ENCODE results near the gene C11orf98.
A peak's percentile ranks its signal among the peaks of the same experiment; 100 is the strongest.

C11orf98 gene

GRCh38 chr11:62665075-62665598, at the start of gene C11orf98, which contains the start of gene CSKMT:
TSS of gene C11orf98 (minus strand) at chr11:62665210. CDS start at chr11:62665169, 41 bp downstream.
TSS of gene CSKMT (plus strand) at chr11:62665312. CDS start at chr11:62665880, 568 bp downstream.
- peak; percentile 97 for DNase-seq (ENCODE audit: low read depth)
- Histone ChIP-seq H3K4me3 (ENCODE audit: low read length) (peak within 1 kb of the TSS; percentile 98), H3K9ac (ENCODE audit: low read length) (peak within 1 kb of the TSS; percentile 94), H3K9me3 (ENCODE audit: control insufficient read depth, low read length) (no peaks in the 10 kb centered on the region), H3K4me1 (ENCODE audit: control insufficient read depth, insufficient read depth, low read length) (peaks cover 24% of the 10 kb centered on the region), H3K36me3 (ENCODE audit: control insufficient read depth, insufficient read depth, low read length, severe bottlenecking) (peaks cover 42% of the 10 kb centered on the region), H3K27me3 (replicated peaks; ENCODE audit: control insufficient read depth, insufficient read depth, low read length) (no peaks in the 10 kb centered on the region)

DNA sequence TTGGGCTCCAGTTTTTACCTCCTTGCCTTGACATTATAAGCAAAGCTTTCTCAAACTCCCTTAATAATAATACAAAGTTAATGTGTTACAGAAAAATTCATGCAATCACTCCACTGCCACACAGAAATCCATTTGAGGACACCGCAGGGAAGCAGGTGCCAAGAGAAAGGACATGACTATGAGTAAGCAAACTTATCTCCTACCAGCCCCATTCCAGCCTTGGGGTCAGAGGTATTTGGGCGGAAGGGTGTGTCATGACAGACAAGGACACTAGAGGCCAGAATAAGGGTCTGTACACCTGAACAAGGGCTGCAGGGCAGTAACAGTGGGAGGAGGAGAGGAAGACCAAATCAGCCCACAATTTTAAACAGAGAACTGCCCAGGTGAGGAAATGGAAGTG, 48.3 kb upstream of the C11orf98 start:
- Histone ChIP-seq H3K4me1 (ENCODE audit: control insufficient read depth, insufficient read depth, low read length) (peaks cover 47% of the 10 kb centered on the region), H3K4me3 (ENCODE audit: low read length) (no peak overlapping the region), H3K36me3 (ENCODE audit: control insufficient read depth, insufficient read depth, low read length, severe bottlenecking) (peaks cover 77% of the 10 kb centered on the region), H3K9me3 (ENCODE audit: control insufficient read depth, low read length) (no peaks in the 10 kb centered on the region), H3K9ac (ENCODE audit: low read length) (peak overlapping the region; percentile 14), H3K27me3 (replicated peaks; ENCODE audit: control insufficient read depth, insufficient read depth, low read length) (no peaks in the 10 kb centered on the region)
- DNase-seq (ENCODE audit: low read depth) = no peak

GRCh38 chr11:62712861-62713260, 47.9 kb upstream of the C11orf98 start:
- Histone ChIP-seq H3K27me3 (replicated peaks; ENCODE audit: control insufficient read depth, insufficient read depth, low read length) (no peaks in the 10 kb centered on the region), H3K4me1 (ENCODE audit: control insufficient read depth, insufficient read depth, low read length) (peaks cover 47% of the 10 kb centered on the region), H3K4me3 (ENCODE audit: low read length) (no peak overlapping the region), H3K9me3 (ENCODE audit: control insufficient read depth, low read length) (no peaks in the 10 kb centered on the region), H3K36me3 (ENCODE audit: control insufficient read depth, insufficient read depth, low read length, severe bottlenecking) (peaks cover 72% of the 10 kb centered on the region), H3K9ac (ENCODE audit: low read length) (peak overlapping the region; percentile 14)
- DNase-seq (ENCODE audit: low read depth) = no peak

GRCh38 chr11:62712276-62712812, 47.3 kb upstream of the C11orf98 start:
- peak overlapping the region; percentile 14 for H3K9ac ChIP-seq (ENCODE audit: low read length)
- H3K4me3 ChIP-seq (ENCODE audit: low read length) = no peak overlapping the region
- no peaks in the 10 kb centered on the region for H3K9me3 ChIP-seq (ENCODE audit: control insufficient read depth, low read length)
- DNase-seq (ENCODE audit: low read depth) = no peak
- peaks cover 47% of the 10 kb centered on the region for H3K4me1 ChIP-seq (ENCODE audit: control insufficient read depth, insufficient read depth, low read length)
- H3K36me3 ChIP-seq (ENCODE audit: control insufficient read depth, insufficient read depth, low read length, severe bottlenecking) = peaks cover 67% of the 10 kb centered on the region
- no peaks in the 10 kb centered on the region for H3K27me3 ChIP-seq (replicated peaks; ENCODE audit: control insufficient read depth, insufficient read depth, low read length)

DNA sequence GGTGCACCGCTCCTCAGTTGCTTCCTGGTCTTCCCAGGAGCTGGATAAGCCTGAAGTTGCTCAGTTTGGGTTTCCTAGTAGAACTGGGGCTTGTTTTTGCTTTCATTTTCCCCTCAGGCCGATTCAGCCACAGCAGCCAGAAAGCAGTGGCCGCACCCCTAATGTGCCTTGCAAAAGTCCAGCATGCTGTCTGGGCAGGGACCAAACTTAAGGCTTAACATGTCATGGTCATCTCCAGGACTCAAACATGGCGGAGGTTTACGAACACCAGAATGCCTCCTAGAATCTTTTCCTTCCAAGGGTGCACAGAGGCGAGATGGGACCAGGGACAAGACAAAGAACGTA, 45.0 kb upstream of the C11orf98 start:
- Histone ChIP-seq H3K36me3 (ENCODE audit: control insufficient read depth, insufficient read depth, low read length, severe bottlenecking) (peaks cover 46% of the 10 kb centered on the region), H3K27me3 (replicated peaks; ENCODE audit: control insufficient read depth, insufficient read depth, low read length) (no peaks in the 10 kb centered on the region), H3K4me3 (ENCODE audit: low read length) (peak overlapping the region; percentile 79), H3K9me3 (ENCODE audit: control insufficient read depth, low read length) (no peaks in the 10 kb centered on the region), H3K4me1 (ENCODE audit: control insufficient read depth, insufficient read depth, low read length) (peaks cover 58% of the 10 kb centered on the region), H3K9ac (ENCODE audit: low read length) (peak overlapping the region; percentile 98)
- peak; percentile 39 for DNase-seq (ENCODE audit: low read depth)

- DNase-seq (ENCODE audit: low read depth) = peak; percentile 96
- Histone ChIP-seq H3K4me3 (ENCODE audit: low read length) (peak overlapping the region; percentile 79), H3K36me3 (ENCODE audit: control insufficient read depth, insufficient read depth, low read length, severe bottlenecking) (peaks cover 44% of the 10 kb centered on the region), H3K4me1 (ENCODE audit: control insufficient read depth, insufficient read depth, low read length) (peaks cover 58% of the 10 kb centered on the region), H3K9ac (ENCODE audit: low read length) (peak overlapping the region; percentile 98), H3K9me3 (ENCODE audit: control insufficient read depth, low read length) (no peaks in the 10 kb centered on the region), H3K27me3 (replicated peaks; ENCODE audit: control insufficient read depth, insufficient read depth, low read length) (no peaks in the 10 kb centered on the region)
Measured at GRCh38 chr11:62709247-62710000, 44.4 kb upstream of the C11orf98 start.

DNA sequence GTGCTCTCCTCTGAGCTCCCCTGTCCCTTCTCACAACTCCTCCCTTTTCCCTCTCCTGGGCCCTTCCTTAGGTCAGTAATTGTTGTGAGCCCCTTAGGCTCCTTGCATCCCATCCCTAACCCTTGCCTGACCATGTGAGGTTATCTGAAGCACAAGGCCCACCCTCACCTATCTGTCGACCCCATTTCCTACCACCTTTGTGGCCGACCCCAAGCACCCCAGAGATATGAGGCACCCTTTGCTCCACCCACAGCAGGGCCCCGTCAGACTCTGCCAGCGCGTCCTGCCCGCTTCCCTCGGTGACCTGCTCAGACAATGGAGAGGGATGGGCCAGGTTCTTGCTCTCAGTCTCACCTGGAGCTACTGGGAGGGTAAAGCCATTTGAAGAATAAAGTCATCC, 43.8 kb upstream of the C11orf98 start:
- H3K9ac ChIP-seq (ENCODE audit: low read length) = peak overlapping the region; percentile 98
- no peaks in the 10 kb centered on the region for H3K27me3 ChIP-seq (replicated peaks; ENCODE audit: control insufficient read depth, insufficient read depth, low read length)
- peaks cover 40% of the 10 kb centered on the region for H3K36me3 ChIP-seq (ENCODE audit: control insufficient read depth, insufficient read depth, low read length, severe bottlenecking)
- DNase-seq (ENCODE audit: low read depth) = no peak
- H3K4me3 ChIP-seq (ENCODE audit: low read length) = peak overlapping the region; percentile 79
- no peaks in the 10 kb centered on the region for H3K9me3 ChIP-seq (ENCODE audit: control insufficient read depth, low read length)
- peaks cover 53% of the 10 kb centered on the region for H3K4me1 ChIP-seq (ENCODE audit: control insufficient read depth, insufficient read depth, low read length)

- Histone ChIP-seq H3K9me3 (ENCODE audit: control insufficient read depth, low read length) (no peaks in the 10 kb centered on the region), H3K4me3 (ENCODE audit: low read length) (peak overlapping the region; percentile 79), H3K36me3 (ENCODE audit: control insufficient read depth, insufficient read depth, low read length, severe bottlenecking) (peaks cover 38% of the 10 kb centered on the region), H3K27me3 (replicated peaks; ENCODE audit: control insufficient read depth, insufficient read depth, low read length) (no peaks in the 10 kb centered on the region), H3K9ac (ENCODE audit: low read length) (peak overlapping the region; percentile 98), H3K4me1 (ENCODE audit: control insufficient read depth, insufficient read depth, low read length) (peaks cover 49% of the 10 kb centered on the region)
- DNase-seq (ENCODE audit: low read depth) = no peak
Measured at GRCh38 chr11:62708392-62708791, 43.4 kb upstream of the C11orf98 start.

DNA sequence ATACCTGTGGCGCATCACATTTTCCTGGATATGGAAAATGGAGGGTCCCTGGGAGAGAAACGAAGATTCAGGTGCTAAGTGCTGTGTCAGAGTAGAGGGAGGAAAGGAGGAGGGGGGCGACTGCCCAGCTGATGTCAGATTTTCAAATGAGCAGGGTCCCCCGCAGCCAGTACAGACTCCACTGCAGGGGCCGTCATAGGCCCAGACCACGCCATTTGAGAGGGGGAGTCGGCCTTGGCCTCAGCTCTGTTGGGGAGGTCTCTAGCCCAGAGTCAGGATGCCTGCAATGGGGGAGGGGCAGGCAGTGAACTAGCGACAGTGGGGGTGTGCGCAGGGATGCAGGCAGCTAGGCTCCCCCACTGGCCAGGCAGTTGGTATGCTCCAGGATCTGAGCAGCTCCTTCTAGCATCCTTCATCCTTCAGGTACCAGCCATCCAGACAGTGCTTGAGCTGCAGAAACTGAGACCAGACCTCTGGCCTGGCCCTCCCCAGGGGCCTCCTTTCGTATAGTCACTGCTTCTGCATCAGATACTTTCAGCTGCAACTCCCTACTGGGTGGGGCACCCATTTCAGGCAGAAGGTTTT, 42.4 kb upstream of the C11orf98 start, which contains the start of the genes BSCL2 and GNG3:
TSS of gene BSCL2 (minus strand) at position 148 of the 585 bp plus-strand sequence. CDS start 229 bp downstream, outside the sequence.
TSS of gene GNG3 (plus strand) at position 400 of the 585 bp plus-strand sequence. CDS start 620 bp downstream, outside the sequence.
- Histone ChIP-seq H3K9me3 (ENCODE audit: control insufficient read depth, low read length) (no peaks in the 10 kb centered on the region), H3K27me3 (replicated peaks; ENCODE audit: control insufficient read depth, insufficient read depth, low read length) (no peaks in the 10 kb centered on the region), H3K4me3 (ENCODE audit: low read length) (peak within 1 kb of the TSS; percentile 84), H3K9ac (ENCODE audit: low read length) (peak within 1 kb of the TSS; percentile 98), H3K36me3 (ENCODE audit: control insufficient read depth, insufficient read depth, low read length, severe bottlenecking) (peaks cover 29% of the 10 kb centered on the region), H3K4me1 (ENCODE audit: control insufficient read depth, insufficient read depth, low read length) (peaks cover 42% of the 10 kb centered on the region)
- DNase-seq (ENCODE audit: low read depth) = no peak

- H3K27me3 ChIP-seq (replicated peaks; ENCODE audit: control insufficient read depth, insufficient read depth, low read length) = no peaks in the 10 kb centered on the region
Measured at GRCh38 chr11:62706850-62707247, 41.8 kb upstream of the C11orf98 start.

More at GRCh38 chr11:62706850-62707247, 41.8 kb upstream of the C11orf98 start:
- peak overlapping the region; percentile 84 for H3K4me3 ChIP-seq (ENCODE audit: low read length)
- H3K9me3 ChIP-seq (ENCODE audit: control insufficient read depth, low read length) = no peaks in the 10 kb centered on the region
- H3K36me3 ChIP-seq (ENCODE audit: control insufficient read depth, insufficient read depth, low read length, severe bottlenecking) = peaks cover 28% of the 10 kb centered on the region
- no peak for DNase-seq (ENCODE audit: low read depth)
- peak overlapping the region; percentile 83 for H3K9ac ChIP-seq (ENCODE audit: low read length)
- peaks cover 44% of the 10 kb centered on the region for H3K4me1 ChIP-seq (ENCODE audit: control insufficient read depth, insufficient read depth, low read length)

Measured in adipocyte (in vitro differentiated cells).